ENCODE data around the gene THOC6.

DNA sequence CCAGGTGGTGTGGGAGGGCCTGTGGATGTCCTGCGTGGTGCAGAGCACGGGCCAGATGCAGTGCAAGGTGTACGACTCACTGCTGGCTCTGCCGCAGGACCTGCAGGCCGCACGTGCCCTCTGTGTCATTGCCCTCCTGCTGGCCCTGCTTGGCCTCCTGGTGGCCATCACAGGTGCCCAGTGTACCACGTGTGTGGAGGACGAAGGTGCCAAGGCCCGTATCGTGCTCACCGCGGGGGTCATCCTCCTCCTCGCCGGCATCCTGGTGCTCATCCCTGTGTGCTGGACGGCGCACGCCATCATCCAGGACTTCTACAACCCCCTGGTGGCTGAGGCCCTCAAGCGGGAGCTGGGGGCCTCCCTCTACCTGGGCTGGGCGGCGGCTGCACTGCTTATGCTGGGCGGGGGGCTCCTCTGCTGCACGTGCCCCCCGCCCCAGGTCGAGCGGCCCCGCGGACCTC lies 10.3 kb upstream of the THOC6 start:
- TF ChIP-seq, protein P1, sequence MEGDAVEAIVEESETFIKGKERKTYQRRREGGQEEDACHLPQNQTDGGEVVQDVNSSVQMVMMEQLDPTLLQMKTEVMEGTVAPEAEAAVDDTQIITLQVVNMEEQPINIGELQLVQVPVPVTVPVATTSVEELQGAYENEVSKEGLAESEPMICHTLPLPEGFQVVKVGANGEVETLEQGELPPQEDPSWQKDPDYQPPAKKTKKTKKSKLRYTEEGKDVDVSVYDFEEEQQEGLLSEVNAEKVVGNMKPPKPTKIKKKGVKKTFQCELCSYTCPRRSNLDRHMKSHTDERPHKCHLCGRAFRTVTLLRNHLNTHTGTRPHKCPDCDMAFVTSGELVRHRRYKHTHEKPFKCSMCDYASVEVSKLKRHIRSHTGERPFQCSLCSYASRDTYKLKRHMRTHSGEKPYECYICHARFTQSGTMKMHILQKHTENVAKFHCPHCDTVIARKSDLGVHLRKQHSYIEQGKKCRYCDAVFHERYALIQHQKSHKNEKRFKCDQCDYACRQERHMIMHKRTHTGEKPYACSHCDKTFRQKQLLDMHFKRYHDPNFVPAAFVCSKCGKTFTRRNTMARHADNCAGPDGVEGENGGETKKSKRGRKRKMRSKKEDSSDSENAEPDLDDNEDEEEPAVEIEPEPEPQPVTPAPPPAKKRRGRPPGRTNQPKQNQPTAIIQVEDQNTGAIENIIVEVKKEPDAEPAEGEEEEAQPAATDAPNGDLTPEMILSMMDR (conservative IDR thresholded peaks at IDR 0.05; ENCODE audit: low read length), result no peak
- no peak for TF ChIP-seq EZH2phosphoT487 (IDR thresholded peaks at IDR 0.05; ENCODE audit: borderline replicate concordance, low read depth, low read length)

Measured in OCI-LY7 (cell line).